ENCODE measurements around the gene HLA-DQB1.
"Not testable (repeated sequence)": the region's sequence is repeated elsewhere in the genome, so short reads cannot be mapped to it uniquely, and the experiment has no call there.

The HLA-DQB1 gene

GRCh38 chr6:32643904-32644303 lies 22.6 kb downstream of the HLA-DQB1 start:
- TF ChIP-seq ZNF70 (CRISPR knock-in tag; IDR thresholded peaks at IDR 0.05), result no peak
- TF ChIP-seq CSRNP3 (CRISPR knock-in tag; IDR thresholded peaks at IDR 0.05), result no peak
- no peak for TF ChIP-seq ZNF565 (CRISPR knock-in tag; conservative IDR thresholded peaks at IDR 0.05; ENCODE audit: low read depth)
- no peak for TF ChIP-seq PPARA (CRISPR knock-in tag; IDR thresholded peaks at IDR 0.05; ENCODE audit: borderline replicate concordance)
- TF ChIP-seq ZFP3 (CRISPR knock-in tag; IDR thresholded peaks at IDR 0.05), result no peak
- TF ChIP-seq TOX (CRISPR knock-in tag; IDR thresholded peaks at IDR 0.05; ENCODE audit: borderline replicate concordance), result no peak
- TF ChIP-seq ZFP30 (CRISPR knock-in tag; IDR thresholded peaks at IDR 0.05), result no peak
- TF ChIP-seq PATZ1 (CRISPR knock-in tag; IDR thresholded peaks at IDR 0.05; ENCODE audit: borderline replicate concordance), result no peak
- TF ChIP-seq CSDC2 (CRISPR knock-in tag; IDR thresholded peaks at IDR 0.05), result no peak
- TF ChIP-seq TSHZ2 (CRISPR knock-in tag; IDR thresholded peaks at IDR 0.05), result no peak
- no peak for TF ChIP-seq ISL1 (CRISPR knock-in tag; IDR thresholded peaks at IDR 0.05)
- TF ChIP-seq GLIS3 (CRISPR knock-in tag; IDR thresholded peaks at IDR 0.05), result no peak
- ATAC-seq, result no peak

- no peak for TF ChIP-seq CSRNP3 (CRISPR knock-in tag; IDR thresholded peaks at IDR 0.05)
- no peak for TF ChIP-seq ZNF70 (CRISPR knock-in tag; IDR thresholded peaks at IDR 0.05)
- TF ChIP-seq BACH2 (CRISPR knock-in tag; IDR thresholded peaks at IDR 0.05; ENCODE audit: borderline replicate concordance), result no peak
- no peak for TF ChIP-seq ZFP30 (CRISPR knock-in tag; IDR thresholded peaks at IDR 0.05)
- no peak for TF ChIP-seq POU6F1 (CRISPR knock-in tag; IDR thresholded peaks at IDR 0.05; ENCODE audit: borderline replicate concordance, low read depth)
- TF ChIP-seq TSHZ2 (CRISPR knock-in tag; IDR thresholded peaks at IDR 0.05), result no peak
- TF ChIP-seq TCF4 (CRISPR knock-in tag; IDR thresholded peaks at IDR 0.05; ENCODE audit: borderline replicate concordance), result no peak
- no peak for ATAC-seq
These were observed 23.7 kb downstream of the HLA-DQB1 start for GRCh38 chr6:32642720-32643106.

GRCh38 chr6:32641785-32642719 lies 24.4 kb downstream of the HLA-DQB1 start:
- not testable (repeated sequence) for ATAC-seq
